HG03095 (cell line): Measurements from ENCODE around the gene EIF5A.

Source experiments
- ATAC-seq: cut with Tn5 transposase; IDR thresholded peaks from one replicate; pipeline ENCODE4 v1.9.1; 2021; ENCODE audit warnings: moderate library complexity; ENCODE audit not compliant: unreplicated experiment

The EIF5A gene

DNA sequence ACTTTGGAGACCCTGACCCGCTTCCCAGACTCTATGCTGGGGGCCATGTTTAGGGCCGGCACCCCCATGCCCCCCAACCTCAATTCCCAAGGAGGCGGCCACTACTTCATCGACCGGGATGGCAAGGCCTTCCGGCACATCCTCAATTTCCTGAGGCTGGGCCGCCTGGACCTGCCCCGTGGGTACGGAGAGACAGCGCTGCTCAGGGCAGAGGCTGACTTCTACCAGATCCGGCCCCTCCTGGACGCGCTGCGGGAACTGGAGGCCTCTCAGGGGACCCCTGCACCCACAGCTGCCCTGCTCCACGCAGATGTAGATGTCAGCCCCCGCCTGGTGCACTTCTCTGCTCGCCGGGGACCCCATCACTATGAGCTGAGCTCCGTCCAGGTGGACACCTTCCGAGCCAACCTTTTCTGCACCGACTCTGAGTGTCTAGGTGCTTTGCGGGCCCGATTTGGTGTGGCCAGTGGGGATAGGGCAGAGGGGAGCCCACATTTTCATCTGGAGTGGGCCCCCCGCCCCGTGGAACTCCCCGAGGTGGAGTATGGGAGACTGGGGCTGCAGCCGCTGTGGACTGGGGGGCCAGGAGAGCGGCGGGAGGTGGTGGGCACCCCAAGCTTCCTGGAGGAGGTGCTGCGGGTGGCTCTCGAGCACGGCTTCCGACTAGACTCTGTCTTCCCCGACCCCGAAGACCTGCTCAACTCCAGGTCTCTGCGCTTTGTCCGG lies 45.6 kb downstream of the EIF5A start:
- no peak for ATAC-seq

DNA sequence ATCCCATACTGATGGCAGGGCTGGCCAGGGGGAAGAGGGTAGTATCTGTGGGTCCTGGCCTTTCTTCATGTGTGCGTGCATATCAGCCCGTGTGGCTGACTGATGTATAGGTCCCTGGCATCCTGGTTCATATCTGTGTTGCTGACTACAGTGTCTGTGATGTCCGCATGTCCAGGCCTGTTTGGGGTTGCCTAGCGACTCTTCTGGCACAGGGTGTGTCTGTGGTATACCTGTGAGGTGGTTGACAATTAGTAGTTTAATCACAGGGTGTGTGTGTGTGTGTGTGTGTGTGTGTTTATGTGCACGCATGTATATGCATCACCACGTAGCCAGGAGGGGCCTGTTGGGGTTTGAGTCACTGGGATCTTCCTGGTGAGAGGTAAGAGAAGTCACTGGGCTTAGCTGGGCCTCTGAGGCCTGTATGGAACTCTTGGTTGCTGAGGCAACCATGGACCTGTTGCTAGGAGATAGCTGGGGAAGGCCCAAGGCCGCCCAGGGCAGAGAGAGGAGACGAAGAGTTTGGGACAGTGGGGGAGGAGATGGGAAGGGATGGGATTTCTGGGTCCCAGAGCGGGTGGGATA lies 46.9 kb downstream of the EIF5A start:
- no peak for ATAC-seq

DNA sequence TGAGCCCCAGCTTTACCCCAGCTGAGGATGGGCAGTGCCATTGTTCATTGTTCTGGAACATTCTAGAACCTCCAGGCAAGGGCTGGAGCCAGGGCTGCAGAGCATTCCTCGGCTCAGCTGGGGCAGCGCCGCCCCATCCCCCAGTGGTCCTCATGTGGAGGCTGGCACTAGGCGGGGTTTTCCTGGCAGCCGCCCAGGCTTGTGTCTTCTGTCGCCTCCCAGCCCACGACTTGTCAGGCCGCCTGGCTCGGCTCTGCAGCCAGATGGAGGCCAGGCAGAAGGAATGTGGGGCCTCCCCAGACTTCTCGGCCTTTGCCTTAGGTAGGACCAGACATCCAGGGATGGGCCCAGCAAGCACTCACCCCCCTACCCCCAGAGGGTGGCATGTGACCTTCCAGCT lies 47.6 kb downstream of the EIF5A start, which contains the start of gene TMEM95:
TSS of gene TMEM95 (plus strand) at position 104 of the 400 bp plus-strand sequence. CDS start at position 153, 49 bp downstream.
- no peak for ATAC-seq

DNA sequence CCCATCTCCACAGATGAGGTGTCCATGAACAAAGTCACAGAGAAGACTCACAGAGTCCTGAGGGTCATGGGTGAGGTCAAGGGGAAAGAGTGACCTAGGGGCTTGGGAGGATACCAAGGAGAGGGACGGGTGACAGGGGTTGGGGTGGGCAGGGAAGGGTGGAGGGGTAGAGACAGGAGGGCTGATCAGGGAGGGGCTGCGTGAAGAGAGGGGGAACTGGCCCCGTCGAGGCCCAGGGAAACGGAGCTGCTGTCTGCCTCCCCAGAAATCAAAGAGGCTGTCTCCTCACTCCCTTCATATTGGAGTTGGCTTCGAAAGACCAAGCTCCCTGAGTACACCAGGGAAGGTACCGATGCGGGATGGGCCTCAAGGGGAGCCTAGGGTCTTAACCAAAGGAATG lies 48.1 kb downstream of the EIF5A start:
- ATAC-seq = no peak

DNA sequence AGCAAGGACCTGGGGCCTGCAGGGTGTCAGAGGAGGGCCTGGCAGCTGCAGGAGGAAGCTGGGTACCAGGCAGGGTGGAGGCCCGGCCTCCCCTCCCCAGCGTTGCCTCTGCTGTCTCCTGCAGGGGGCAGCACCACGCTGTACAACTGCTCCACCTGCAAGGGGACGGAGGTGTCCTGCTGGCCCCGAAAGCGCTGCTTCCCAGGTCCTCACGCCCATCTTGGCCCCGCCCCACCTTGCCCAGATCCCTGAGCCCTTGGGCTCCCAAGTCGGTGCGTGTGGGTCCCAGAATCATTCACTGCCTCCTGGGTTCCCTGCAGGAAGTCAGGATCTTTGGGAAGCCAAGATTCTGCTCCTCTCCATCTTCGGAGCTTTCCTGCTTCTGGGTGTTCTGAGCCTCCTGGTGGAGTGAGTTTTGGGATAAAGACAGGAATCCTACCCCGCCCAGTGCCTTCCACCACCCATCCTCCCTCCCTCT lies 48.7 kb downstream of the EIF5A start:
- ATAC-seq = no peak

DNA sequence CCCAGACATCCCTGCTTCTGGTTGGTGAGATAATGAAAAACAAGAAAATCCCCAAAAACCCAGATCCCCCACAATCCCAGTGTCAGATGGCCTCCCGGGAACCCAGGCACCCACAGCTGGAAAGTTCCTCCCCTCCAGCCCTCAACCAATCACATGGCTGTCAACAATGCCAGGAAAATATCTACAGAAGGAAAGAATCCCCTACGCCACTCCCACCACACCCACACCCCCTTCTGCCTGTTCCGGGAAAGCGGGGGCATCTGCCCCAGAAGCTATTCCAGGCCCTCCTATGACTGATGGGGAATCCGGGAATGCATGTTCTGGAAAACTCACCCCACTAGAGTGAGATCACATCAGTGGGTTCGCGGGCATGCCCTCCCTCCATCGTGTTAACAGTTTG lies 49.3 kb downstream of the EIF5A start:
- ATAC-seq = no peak

DNA sequence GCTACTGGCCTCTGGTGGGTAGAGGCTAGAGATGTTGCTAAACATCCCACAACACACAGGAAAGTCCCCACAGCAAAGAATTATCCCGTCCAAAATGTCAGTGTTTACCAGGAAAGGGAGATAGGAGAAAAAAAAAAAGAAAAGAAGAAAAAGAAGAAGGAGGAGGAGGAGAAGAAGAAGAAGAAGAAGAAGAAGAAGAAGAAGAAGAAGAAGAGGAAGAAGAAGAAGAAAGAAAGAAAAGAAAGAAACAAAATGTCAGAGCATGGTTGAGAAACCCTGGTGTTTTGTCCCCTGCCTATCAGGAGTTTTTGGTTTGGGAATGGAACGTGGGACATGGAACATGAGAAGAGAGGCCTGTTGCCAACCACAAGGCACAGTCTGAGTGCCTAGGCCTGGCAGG lies 50.0 kb downstream of the EIF5A start:
- ATAC-seq = no peak

DNA sequence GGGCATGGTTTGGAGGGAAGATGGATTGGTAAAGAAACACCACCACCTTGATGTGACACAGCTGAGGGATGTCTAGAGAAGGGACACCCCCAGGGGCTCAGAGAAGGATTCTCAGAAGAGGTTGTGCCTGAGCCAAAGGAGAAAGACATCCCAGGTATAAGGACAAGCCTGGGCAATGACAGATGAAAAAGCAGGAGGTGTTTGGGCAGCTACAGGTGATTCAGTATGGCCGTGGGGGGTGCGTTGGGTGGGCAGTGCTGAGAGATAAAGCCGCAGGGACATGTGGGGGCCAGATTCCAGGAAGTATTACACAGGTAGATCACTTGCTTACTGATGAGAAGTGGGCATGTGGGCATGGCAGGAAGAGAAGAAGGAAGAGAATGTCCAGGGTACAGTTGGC lies 54.5 kb downstream of the EIF5A start:
- no peak for ATAC-seq
